ENCODE measurements around the gene LAT.

LAT gene

GRCh38 chr16:29007730-29008593, 23.1 kb downstream of the LAT start:
- no peak for TF ChIP-seq CTCF (IDR thresholded peaks at IDR 0.05; ENCODE audit: poor library complexity, severe bottlenecking)
- no peak overlapping the region for H3K4me3 ChIP-seq (ENCODE audit: severe bottlenecking)
- H3K4me1 ChIP-seq (ENCODE audit: insufficient read depth, poor library complexity, severe bottlenecking) = no peaks in the 10 kb centered on the region
- no peak overlapping the region for H3K27ac ChIP-seq (ENCODE audit: poor library complexity, severe bottlenecking)
- ATAC-seq (ENCODE audit: low read depth) (0 out of 3 replicates have a peak, but pooled peaks have one; percentile 27), DNase-seq (ENCODE audit: low spot score) (no peak)
- H3K36me3 ChIP-seq (ENCODE audit: low read depth) = no peaks in the 10 kb centered on the region
- H3K9me3 ChIP-seq (ENCODE audit: severe bottlenecking) = no peaks in the 10 kb centered on the region
- H3K27me3 ChIP-seq (ENCODE audit: insufficient read depth, poor library complexity, severe bottlenecking) = no peaks in the 10 kb centered on the region

DNA sequence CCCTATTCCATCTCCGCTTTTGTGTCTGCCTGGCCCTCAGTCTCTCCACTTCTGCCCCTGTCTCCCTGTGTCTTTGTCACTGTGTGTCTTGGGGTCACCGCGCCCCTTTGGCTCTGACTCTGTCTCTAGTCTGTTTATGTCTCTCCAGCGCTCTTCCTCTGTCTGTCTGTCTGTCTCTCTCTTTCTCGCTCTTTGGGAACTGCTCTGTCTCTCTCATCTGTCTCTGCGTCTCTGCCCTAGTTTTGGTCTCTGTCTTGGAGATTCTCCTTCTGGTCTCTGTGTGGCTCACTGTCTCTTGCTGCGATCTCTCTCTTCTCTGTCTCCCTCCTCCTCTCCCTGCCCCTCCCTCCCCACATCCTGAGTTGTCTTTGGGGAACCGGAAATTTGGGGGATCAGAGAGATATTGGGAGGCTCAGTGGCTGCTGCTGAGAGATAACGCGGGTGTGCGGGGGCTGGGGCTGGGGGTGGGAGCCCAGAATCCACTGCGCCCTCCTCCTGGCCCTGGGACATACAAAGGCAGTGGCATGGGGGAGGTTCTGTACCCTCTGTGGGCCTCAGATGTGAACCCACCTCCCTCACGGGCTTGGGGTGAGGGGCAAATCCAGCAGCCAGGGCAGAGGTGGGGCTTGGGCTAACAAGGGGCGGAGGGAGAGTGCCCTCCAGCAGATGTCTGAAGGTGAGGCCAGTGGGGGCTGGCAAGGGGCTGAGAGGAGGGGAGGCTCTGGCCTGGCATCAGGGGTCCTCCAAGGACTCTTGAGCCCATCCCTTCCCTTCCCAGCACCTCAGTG, 24.4 kb downstream of the LAT start:
- Histone ChIP-seq H3K4me1 (ENCODE audit: insufficient read depth, poor library complexity, severe bottlenecking) (no peaks in the 10 kb centered on the region), H3K4me3 (ENCODE audit: severe bottlenecking) (no peak overlapping the region), H3K9me3 (ENCODE audit: severe bottlenecking) (no peaks in the 10 kb centered on the region), H3K27ac (ENCODE audit: poor library complexity, severe bottlenecking) (no peak overlapping the region), H3K27me3 (ENCODE audit: insufficient read depth, poor library complexity, severe bottlenecking) (no peaks in the 10 kb centered on the region), H3K36me3 (ENCODE audit: low read depth) (no peaks in the 10 kb centered on the region)
- no peak for TF ChIP-seq CTCF (IDR thresholded peaks at IDR 0.05; ENCODE audit: poor library complexity, severe bottlenecking)
- DNase-seq (ENCODE audit: low spot score) (no peak), ATAC-seq (ENCODE audit: low read depth) (no peak)

DNA sequence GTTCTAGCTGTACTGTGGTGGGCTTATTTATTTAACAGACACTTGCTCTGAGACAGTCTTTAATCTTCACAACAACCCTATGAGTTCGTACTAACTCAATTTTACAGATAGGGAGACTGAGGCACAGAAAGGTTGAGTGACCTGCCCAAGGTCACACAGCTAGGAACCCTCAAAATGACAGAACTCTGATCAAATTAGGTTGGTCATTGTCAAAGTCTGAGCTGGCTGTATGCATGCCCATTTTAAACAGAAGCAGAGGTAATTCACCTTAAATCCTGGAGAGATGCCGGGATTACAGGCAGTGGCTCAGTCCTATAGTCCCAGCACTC, 24.9 kb downstream of the LAT start:
- H3K27ac ChIP-seq (ENCODE audit: poor library complexity, severe bottlenecking) = no peak overlapping the region
- no peak for TF ChIP-seq CTCF (IDR thresholded peaks at IDR 0.05; ENCODE audit: poor library complexity, severe bottlenecking)
- no peaks in the 10 kb centered on the region for H3K27me3 ChIP-seq (ENCODE audit: insufficient read depth, poor library complexity, severe bottlenecking)
- no peak overlapping the region for H3K4me3 ChIP-seq (ENCODE audit: severe bottlenecking)
- H3K4me1 ChIP-seq (ENCODE audit: insufficient read depth, poor library complexity, severe bottlenecking) = no peaks in the 10 kb centered on the region
- no peaks in the 10 kb centered on the region for H3K9me3 ChIP-seq (ENCODE audit: severe bottlenecking)
- no peak for DNase-seq (ENCODE audit: low spot score)
- H3K36me3 ChIP-seq (ENCODE audit: low read depth) = no peaks in the 10 kb centered on the region
- no peak for ATAC-seq (ENCODE audit: low read depth)

GRCh38 chr16:29011112-29011511, 26.3 kb downstream of the LAT start:
- no peak for DNase-seq (ENCODE audit: low spot score)
- H3K4me1 ChIP-seq (ENCODE audit: insufficient read depth, poor library complexity, severe bottlenecking) = no peaks in the 10 kb centered on the region
- ATAC-seq (ENCODE audit: low read depth) = no peak

More at GRCh38 chr16:29011112-29011511, 26.3 kb downstream of the LAT start:
- Histone ChIP-seq H3K27ac (ENCODE audit: poor library complexity, severe bottlenecking) (no peak overlapping the region), H3K9me3 (ENCODE audit: severe bottlenecking) (no peaks in the 10 kb centered on the region), H3K27me3 (ENCODE audit: insufficient read depth, poor library complexity, severe bottlenecking) (no peaks in the 10 kb centered on the region), H3K36me3 (ENCODE audit: low read depth) (no peaks in the 10 kb centered on the region), H3K4me3 (ENCODE audit: severe bottlenecking) (no peak overlapping the region)
- TF ChIP-seq CTCF (IDR thresholded peaks at IDR 0.05; ENCODE audit: poor library complexity, severe bottlenecking) = no peak
